Endothelial cell (in vitro differentiated cells): ENCODE data around the gene RTCA. TPM values are rescaled to one million over a fixed set of nuclear protein-coding genes. Genes with fewer than 3 reads are reported as not detected.

Experiments used
- DNase-seq: peaks from one replicate; pipeline ENCODE4 v3.0.0; 2021; ENCODE audit warnings: low spot score
- H3K27ac Mint-ChIP-seq: one replicate; pipeline ENCODE4 v1.8.0; 2021; ENCODE audit warnings: mixed read lengths, inconsistent platforms; ENCODE audit not compliant: unreplicated experiment
- H3K27me3 Mint-ChIP-seq: one replicate; pipeline ENCODE4 v1.8.0; 2021; ENCODE audit warnings: mild to moderate bottlenecking, moderate library complexity, mixed read lengths, inconsistent platforms; ENCODE audit not compliant: unreplicated experiment
- H3K36me3 Mint-ChIP-seq: one replicate; pipeline ENCODE4 v1.8.0; 2021; ENCODE audit warnings: mild to moderate bottlenecking, low read depth, mixed read lengths, inconsistent platforms; ENCODE audit not compliant: unreplicated experiment
- H3K4me1 Mint-ChIP-seq: one replicate; pipeline ENCODE4 v1.8.0; 2021; ENCODE audit warnings: mild to moderate bottlenecking, mixed read lengths, inconsistent platforms; ENCODE audit not compliant: unreplicated experiment
- H3K4me3 Mint-ChIP-seq: one replicate; pipeline ENCODE4 v1.8.0; 2021; ENCODE audit warnings: mild to moderate bottlenecking, mixed read lengths, inconsistent platforms; ENCODE audit not compliant: unreplicated experiment
- H3K9me3 Mint-ChIP-seq: one replicate; pipeline ENCODE4 v1.8.0; 2021; ENCODE audit warnings: mixed read lengths, inconsistent platforms; ENCODE audit not compliant: unreplicated experiment
- CTCF ChIP-seq: fragments of 200-600 bp; sonication (generic); IDR thresholded peaks from one replicate; pipeline ENCODE4 v1.5.0; 2021; ENCODE audit warnings: antibody characterized with exemption; ENCODE audit not compliant: unreplicated experiment
- total RNA-seq: library from RNA; stranded (reverse); fragmentation: NEBNext Ultra II Directional; extraction: Animal tissue kit (Norgen Biotek cat#: 25700); gene quantifications from one replicate; pipeline ENCODE4 v1.2.1, GENCODE V29; 2021; ENCODE audit not compliant: unreplicated experiment

The RTCA gene
- total RNA-seq, 1 donor from 2014 or later = 46.3 TPM

- no peak overlapping the region for H3K4me3 Mint-ChIP-seq
- no peak overlapping the region for H3K27ac Mint-ChIP-seq
- H3K9me3 Mint-ChIP-seq = peaks cover 4% of the 10 kb centered on the region
- H3K36me3 Mint-ChIP-seq = peaks cover 3% of the 10 kb centered on the region
- H3K27me3 Mint-ChIP-seq = no peaks in the 10 kb centered on the region
- H3K4me1 Mint-ChIP-seq = peaks cover 3% of the 10 kb centered on the region
- DNase-seq = no peak
- no peak for TF ChIP-seq CTCF
Measured at GRCh38 chr1:100304921-100305320, 38.9 kb downstream of the RTCA start.

- no peak for TF ChIP-seq CTCF
- Mint-ChIP-seq H3K4me1 (no peaks in the 10 kb centered on the region), H3K9me3 (peaks cover 4% of the 10 kb centered on the region), H3K27me3 (no peaks in the 10 kb centered on the region), H3K27ac (no peak overlapping the region), H3K4me3 (no peak overlapping the region), H3K36me3 (peaks cover 3% of the 10 kb centered on the region)
- DNase-seq = no peak
Measured at GRCh38 chr1:100305954-100306353, 39.9 kb downstream of the RTCA start.

- no peak for DNase-seq
- Mint-ChIP-seq H3K9me3 (peaks cover 4% of the 10 kb centered on the region), H3K4me1 (no peaks in the 10 kb centered on the region), H3K36me3 (peaks cover 3% of the 10 kb centered on the region), H3K4me3 (no peak overlapping the region), H3K27ac (no peak overlapping the region), H3K27me3 (no peaks in the 10 kb centered on the region)
- no peak for TF ChIP-seq CTCF
Measured at GRCh38 chr1:100306735-100307313, 40.8 kb downstream of the RTCA start.

GRCh38 chr1:100308777-100309176, 42.8 kb downstream of the RTCA start:
- DNase-seq = no peak
- no peak overlapping the region for H3K27ac Mint-ChIP-seq
- H3K4me3 Mint-ChIP-seq = no peak overlapping the region
- peaks cover 3% of the 10 kb centered on the region for H3K4me1 Mint-ChIP-seq
- H3K36me3 Mint-ChIP-seq = peaks cover 3% of the 10 kb centered on the region
- peaks cover 1% of the 10 kb centered on the region for H3K27me3 Mint-ChIP-seq
- H3K9me3 Mint-ChIP-seq = peaks cover 4% of the 10 kb centered on the region
- TF ChIP-seq CTCF = no peak

- no peak for TF ChIP-seq CTCF
- Mint-ChIP-seq H3K4me1 (peaks cover 3% of the 10 kb centered on the region), H3K36me3 (peaks cover 3% of the 10 kb centered on the region), H3K9me3 (peaks cover 4% of the 10 kb centered on the region), H3K4me3 (no peak overlapping the region), H3K27me3 (peaks cover 1% of the 10 kb centered on the region), H3K27ac (no peak overlapping the region)
- no peak for DNase-seq
Measured at GRCh38 chr1:100309863-100310262, 43.8 kb downstream of the RTCA start.
